ENCODE data around the gene MARCHF10. TPM values are rescaled to one million over a fixed set of nuclear protein-coding genes. Genes with fewer than 3 reads are reported as not detected.

The MARCHF10 gene
- polyA plus RNA-seq, 1 experiment: 0.43 TPM

- no peak overlapping the region for H3K4me3 ChIP-seq (ENCODE audit: low read depth, low read length)
- no peaks in the 10 kb centered on the region for H3K27me3 ChIP-seq (ENCODE audit: control insufficient read depth, insufficient read depth, low read length)
- POLR2A ChIA-PET: no interaction called here
- TF ChIP-seq, protein P1, sequence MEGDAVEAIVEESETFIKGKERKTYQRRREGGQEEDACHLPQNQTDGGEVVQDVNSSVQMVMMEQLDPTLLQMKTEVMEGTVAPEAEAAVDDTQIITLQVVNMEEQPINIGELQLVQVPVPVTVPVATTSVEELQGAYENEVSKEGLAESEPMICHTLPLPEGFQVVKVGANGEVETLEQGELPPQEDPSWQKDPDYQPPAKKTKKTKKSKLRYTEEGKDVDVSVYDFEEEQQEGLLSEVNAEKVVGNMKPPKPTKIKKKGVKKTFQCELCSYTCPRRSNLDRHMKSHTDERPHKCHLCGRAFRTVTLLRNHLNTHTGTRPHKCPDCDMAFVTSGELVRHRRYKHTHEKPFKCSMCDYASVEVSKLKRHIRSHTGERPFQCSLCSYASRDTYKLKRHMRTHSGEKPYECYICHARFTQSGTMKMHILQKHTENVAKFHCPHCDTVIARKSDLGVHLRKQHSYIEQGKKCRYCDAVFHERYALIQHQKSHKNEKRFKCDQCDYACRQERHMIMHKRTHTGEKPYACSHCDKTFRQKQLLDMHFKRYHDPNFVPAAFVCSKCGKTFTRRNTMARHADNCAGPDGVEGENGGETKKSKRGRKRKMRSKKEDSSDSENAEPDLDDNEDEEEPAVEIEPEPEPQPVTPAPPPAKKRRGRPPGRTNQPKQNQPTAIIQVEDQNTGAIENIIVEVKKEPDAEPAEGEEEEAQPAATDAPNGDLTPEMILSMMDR (IDR thresholded peaks at IDR 0.05; ENCODE audit: insufficient read depth, low read depth, low read length): no peak
- H3K36me3 ChIP-seq (ENCODE audit: control insufficient read depth, insufficient read depth, low read length): no peaks in the 10 kb centered on the region
- no peak for DNase-seq (ENCODE audit: low read depth)
- CTCF ChIA-PET: no interaction called here
Measured at GRCh38 chr17:62761884-62762283, 46.2 kb downstream of the MARCHF10 start.

DNA sequence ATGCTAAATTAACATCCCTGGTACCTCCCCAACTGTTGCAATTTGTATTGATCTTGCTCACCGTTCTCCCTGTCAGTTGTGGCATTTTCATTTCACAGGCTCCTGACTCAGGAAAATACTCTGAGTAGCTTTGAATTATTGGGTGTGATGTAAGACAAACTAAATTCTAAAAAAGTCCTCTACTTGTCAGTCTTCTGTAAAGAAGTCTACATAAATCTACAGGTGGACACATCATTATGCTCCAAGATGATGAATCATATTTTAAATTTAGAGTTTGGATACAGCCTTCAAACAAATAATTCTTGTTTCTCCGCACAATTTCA, 47.2 kb downstream of the MARCHF10 start:
- POLR2A ChIA-PET: no interaction called here
- TF ChIP-seq, protein P1 (IDR thresholded peaks at IDR 0.05; ENCODE audit: insufficient read depth, low read depth, low read length): no peak
- H3K4me3 ChIP-seq (ENCODE audit: low read depth, low read length): no peak overlapping the region

GRCh38 chr17:62760059-62760944, 47.8 kb downstream of the MARCHF10 start:
- ChIA-PET CTCF (no interaction called here), POLR2A (no interaction called here)
- H3K4me3 ChIP-seq (ENCODE audit: low read depth, low read length): no peak overlapping the region
- H3K27me3 ChIP-seq (ENCODE audit: control insufficient read depth, insufficient read depth, low read length): no peaks in the 10 kb centered on the region
- DNase-seq (ENCODE audit: low read depth): no peak
- TF ChIP-seq, protein P1 (IDR thresholded peaks at IDR 0.05; ENCODE audit: insufficient read depth, low read depth, low read length): no peak
- no peaks in the 10 kb centered on the region for H3K36me3 ChIP-seq (ENCODE audit: control insufficient read depth, insufficient read depth, low read length)

More for the DNA sequence above, 47.2 kb downstream of the MARCHF10 start:
- no peak for DNase-seq (ENCODE audit: low read depth)
- CTCF ChIA-PET: no interaction called here
- no peaks in the 10 kb centered on the region for H3K36me3 ChIP-seq (ENCODE audit: control insufficient read depth, insufficient read depth, low read length)
- no peaks in the 10 kb centered on the region for H3K27me3 ChIP-seq (ENCODE audit: control insufficient read depth, insufficient read depth, low read length)

DNA sequence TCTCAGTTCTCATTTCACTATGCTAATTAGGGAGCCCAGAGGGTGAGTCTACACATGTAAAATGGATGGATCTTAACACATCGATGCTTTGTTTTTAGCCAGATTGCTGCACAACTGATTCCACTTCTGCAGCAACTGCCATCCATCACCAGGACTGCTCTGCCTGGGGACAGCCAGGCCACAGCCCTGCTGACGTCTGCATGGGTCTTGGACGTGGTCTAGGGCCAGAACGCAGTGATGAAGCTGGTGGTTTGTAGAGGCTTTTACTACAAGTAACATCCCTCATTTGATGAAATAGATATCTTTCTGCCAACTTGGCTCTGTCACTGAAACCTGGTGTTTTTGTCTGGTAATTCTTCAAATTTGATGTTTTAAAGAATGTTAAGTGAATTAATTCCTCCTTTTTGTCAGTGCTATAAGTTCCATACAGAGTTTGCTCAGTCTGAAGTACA, 50.6 kb downstream of the MARCHF10 start:
- TF ChIP-seq, protein P1 (IDR thresholded peaks at IDR 0.05; ENCODE audit: insufficient read depth, low read depth, low read length): no peak
- ChIA-PET CTCF (interaction anchor here (0.9 kb wide), 1 partner anchor 22 kb away, joined by 3 read pairs; no protein-coding TSS in a partner anchor), POLR2A (no interaction called here)
- no peaks in the 10 kb centered on the region for H3K36me3 ChIP-seq (ENCODE audit: control insufficient read depth, insufficient read depth, low read length)
- H3K27me3 ChIP-seq (ENCODE audit: control insufficient read depth, insufficient read depth, low read length): no peaks in the 10 kb centered on the region
- no peak for DNase-seq (ENCODE audit: low read depth)
- H3K4me3 ChIP-seq (ENCODE audit: low read depth, low read length): no peak overlapping the region

- Histone ChIP-seq H3K27me3 (ENCODE audit: control insufficient read depth, insufficient read depth, low read length) (no peaks in the 10 kb centered on the region), H3K36me3 (ENCODE audit: control insufficient read depth, insufficient read depth, low read length) (no peaks in the 10 kb centered on the region), H3K4me3 (ENCODE audit: low read depth, low read length) (no peak overlapping the region)
- TF ChIP-seq, protein P1 (IDR thresholded peaks at IDR 0.05; ENCODE audit: insufficient read depth, low read depth, low read length): no peak
- CTCF ChIA-PET: no interaction called here
- POLR2A ChIA-PET: no interaction called here
- no peak for DNase-seq (ENCODE audit: low read depth)
Measured at GRCh38 chr17:62756198-62756597, 51.9 kb downstream of the MARCHF10 start.

Measured in BJ (cell line).